ENCODE measurements around the gene LYVE1. TPM values are rescaled to one million over a fixed set of nuclear protein-coding genes. Genes with fewer than 3 reads are reported as not detected.

Gene LYVE1
- total RNA-seq, 1 donor = not detected

- Histone ChIP-seq H3K4me1 (ENCODE audit: insufficient read depth, low read length) (peaks cover 8% of the 10 kb centered on the region), H3K4me3 (ENCODE audit: insufficient read depth, low read length) (no peak overlapping the region), H3K27ac (ENCODE audit: low read depth, low read length) (no peak overlapping the region), H2AFZ (ENCODE audit: low read length) (no peak overlapping the region), H3K27me3 (ENCODE audit: insufficient read depth, low read length) (no peaks in the 10 kb centered on the region), H3K79me2 (ENCODE audit: insufficient read depth, low read length) (no peaks in the 10 kb centered on the region), H3K4me2 (ENCODE audit: insufficient read depth, low read length) (no peak overlapping the region), H4K20me1 (ENCODE audit: insufficient read depth, low read length) (no peaks in the 10 kb centered on the region), H3K9me3 (ENCODE audit: low read depth, low read length) (no peaks in the 10 kb centered on the region), H3K36me3 (ENCODE audit: insufficient read depth, low read length) (no peaks in the 10 kb centered on the region)
- DNase-seq (ENCODE audit: insufficient read length, low spot score, missing footprints) = no peak
- TF ChIP-seq CTCF (IDR thresholded peaks at IDR 0.05; ENCODE audit: extremely low read depth, low read depth, low read length) = no peak
Measured at GRCh38 chr11:10573556-10573955, 5.1 kb upstream of the LYVE1 start.

DNA sequence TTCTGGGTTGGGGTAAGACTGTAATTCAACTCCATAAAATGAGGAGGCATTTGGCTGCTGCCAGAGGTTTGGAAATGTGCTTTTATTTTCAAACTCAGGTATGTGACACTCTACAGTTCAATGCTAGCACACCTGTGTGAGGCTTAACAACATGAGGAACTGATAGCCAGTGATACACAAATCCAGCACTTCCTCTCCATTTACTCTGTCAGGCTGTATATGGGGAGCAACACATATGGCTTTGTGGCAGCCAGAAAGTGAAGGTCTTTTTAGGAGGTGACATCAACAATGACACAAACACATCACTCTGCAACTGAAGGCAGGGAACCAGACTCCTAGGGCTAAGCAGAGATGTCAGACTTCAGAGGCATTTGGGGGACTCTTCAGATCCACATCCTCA, 4.6 kb upstream of the LYVE1 start:
- Histone ChIP-seq H3K36me3 (ENCODE audit: insufficient read depth, low read length) (no peaks in the 10 kb centered on the region), H3K79me2 (ENCODE audit: insufficient read depth, low read length) (no peaks in the 10 kb centered on the region), H3K27ac (ENCODE audit: low read depth, low read length) (no peak overlapping the region), H3K4me3 (ENCODE audit: insufficient read depth, low read length) (no peak overlapping the region), H2AFZ (ENCODE audit: low read length) (no peak overlapping the region), H4K20me1 (ENCODE audit: insufficient read depth, low read length) (no peaks in the 10 kb centered on the region), H3K27me3 (ENCODE audit: insufficient read depth, low read length) (no peaks in the 10 kb centered on the region), H3K9me3 (ENCODE audit: low read depth, low read length) (no peaks in the 10 kb centered on the region), H3K4me2 (ENCODE audit: insufficient read depth, low read length) (no peak overlapping the region), H3K4me1 (ENCODE audit: insufficient read depth, low read length) (peaks cover 12% of the 10 kb centered on the region)
- no peak for TF ChIP-seq CTCF (IDR thresholded peaks at IDR 0.05; ENCODE audit: extremely low read depth, low read depth, low read length)
- no peak for DNase-seq (ENCODE audit: insufficient read length, low spot score, missing footprints)

DNA sequence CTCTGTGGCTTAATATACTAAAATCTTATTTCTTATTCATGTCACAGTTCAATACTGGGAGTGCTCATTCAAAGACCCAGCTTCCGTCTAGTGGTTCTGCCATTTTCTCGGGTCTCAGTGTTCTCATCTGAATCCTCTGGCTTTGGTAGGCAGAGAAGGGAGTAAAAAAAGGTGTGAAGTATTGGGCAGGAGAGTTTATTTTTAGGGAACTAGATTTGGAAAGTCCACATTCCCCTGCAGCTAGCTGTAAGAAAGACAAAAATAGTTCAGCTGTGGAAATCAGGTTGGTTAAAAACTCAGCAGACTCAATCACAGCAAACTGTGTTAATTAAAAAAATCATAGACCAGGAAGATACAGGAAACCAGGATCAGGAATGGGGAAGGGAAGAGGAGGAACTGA, 4.1 kb upstream of the LYVE1 start:
- no peaks in the 10 kb centered on the region for H3K79me2 ChIP-seq (ENCODE audit: insufficient read depth, low read length)
- no peak overlapping the region for H3K4me2 ChIP-seq (ENCODE audit: insufficient read depth, low read length)
- H2AFZ ChIP-seq (ENCODE audit: low read length) = no peak overlapping the region
- DNase-seq (ENCODE audit: insufficient read length, low spot score, missing footprints) = no peak
- H3K4me3 ChIP-seq (ENCODE audit: insufficient read depth, low read length) = no peak overlapping the region
- H3K9me3 ChIP-seq (ENCODE audit: low read depth, low read length) = no peaks in the 10 kb centered on the region
- H4K20me1 ChIP-seq (ENCODE audit: insufficient read depth, low read length) = no peaks in the 10 kb centered on the region
- H3K36me3 ChIP-seq (ENCODE audit: insufficient read depth, low read length) = no peaks in the 10 kb centered on the region
- H3K27me3 ChIP-seq (ENCODE audit: insufficient read depth, low read length) = no peaks in the 10 kb centered on the region
- peaks cover 12% of the 10 kb centered on the region for H3K4me1 ChIP-seq (ENCODE audit: insufficient read depth, low read length)
- no peak overlapping the region for H3K27ac ChIP-seq (ENCODE audit: low read depth, low read length)
- no peak for TF ChIP-seq CTCF (IDR thresholded peaks at IDR 0.05; ENCODE audit: extremely low read depth, low read depth, low read length)

- no peak for TF ChIP-seq CTCF (IDR thresholded peaks at IDR 0.05; ENCODE audit: extremely low read depth, low read depth, low read length)
- Histone ChIP-seq H4K20me1 (ENCODE audit: insufficient read depth, low read length) (no peaks in the 10 kb centered on the region), H3K4me1 (ENCODE audit: insufficient read depth, low read length) (peaks cover 12% of the 10 kb centered on the region)
Measured at GRCh38 chr11:10567446-10567845, 1.0 kb downstream of the LYVE1 start.

More at GRCh38 chr11:10567446-10567845, 1.0 kb downstream of the LYVE1 start:
- Histone ChIP-seq H3K79me2 (ENCODE audit: insufficient read depth, low read length) (no peaks in the 10 kb centered on the region), H3K9me3 (ENCODE audit: low read depth, low read length) (no peaks in the 10 kb centered on the region), H3K27ac (ENCODE audit: low read depth, low read length) (no peak overlapping the region), H3K27me3 (ENCODE audit: insufficient read depth, low read length) (no peaks in the 10 kb centered on the region), H2AFZ (ENCODE audit: low read length) (no peak overlapping the region), H3K4me2 (ENCODE audit: insufficient read depth, low read length) (no peak overlapping the region), H3K4me3 (ENCODE audit: insufficient read depth, low read length) (no peak overlapping the region), H3K36me3 (ENCODE audit: insufficient read depth, low read length) (no peaks in the 10 kb centered on the region)
- DNase-seq (ENCODE audit: insufficient read length, low spot score, missing footprints) = no peak
